Retina (tissue), 1 donor: ENCODE measurements around the gene CIDEB.

Source experiments
- DNase-seq: peaks from one replicate; pipeline ENCODE4 v3.0.0-alpha.2; 2016

Gene CIDEB

DNA sequence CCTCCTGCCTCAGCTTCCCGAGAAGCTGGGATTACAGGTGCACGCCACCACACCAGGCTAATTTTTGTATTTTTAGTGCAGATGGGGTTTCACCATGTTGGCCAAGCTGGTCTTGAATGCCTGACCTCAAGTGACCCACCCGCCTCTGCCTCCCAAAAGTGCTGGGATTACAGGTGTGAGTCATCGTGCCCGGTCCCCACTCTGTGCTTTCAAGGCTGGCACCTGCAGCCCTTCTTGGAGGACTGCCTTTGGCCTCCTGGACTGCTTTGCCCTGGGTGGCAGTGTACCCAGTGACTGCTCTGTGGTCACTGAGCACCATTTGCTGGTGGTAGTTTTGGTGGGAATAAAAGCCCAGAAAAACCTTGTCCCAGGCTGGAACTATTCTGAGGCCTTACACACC, 20.8 kb downstream of the CIDEB start:
- no peak for DNase-seq

DNA sequence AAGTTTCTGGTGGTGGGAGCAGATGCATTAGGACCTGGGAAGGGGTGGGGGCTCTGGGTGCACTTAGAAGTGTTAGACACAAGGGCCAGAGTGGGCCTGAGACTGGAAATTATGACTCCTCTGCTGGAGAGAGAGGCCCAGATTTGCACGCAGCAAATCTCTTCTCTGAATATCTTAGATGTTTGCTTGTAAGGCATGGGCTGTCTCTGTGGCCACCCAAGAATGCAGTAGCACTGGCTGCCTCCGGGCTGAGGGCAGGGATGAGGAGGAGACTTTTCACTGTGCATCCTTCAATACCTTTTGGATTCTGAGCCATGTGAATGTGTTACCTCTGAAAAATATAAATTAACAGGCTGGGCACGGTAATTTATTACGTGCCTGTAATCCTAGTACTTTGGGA, 22.4 kb downstream of the CIDEB start:
- DNase-seq = no peak

GRCh38 chr14:24284501-24285035, 23.2 kb downstream of the CIDEB start:
- no peak for DNase-seq

DNA sequence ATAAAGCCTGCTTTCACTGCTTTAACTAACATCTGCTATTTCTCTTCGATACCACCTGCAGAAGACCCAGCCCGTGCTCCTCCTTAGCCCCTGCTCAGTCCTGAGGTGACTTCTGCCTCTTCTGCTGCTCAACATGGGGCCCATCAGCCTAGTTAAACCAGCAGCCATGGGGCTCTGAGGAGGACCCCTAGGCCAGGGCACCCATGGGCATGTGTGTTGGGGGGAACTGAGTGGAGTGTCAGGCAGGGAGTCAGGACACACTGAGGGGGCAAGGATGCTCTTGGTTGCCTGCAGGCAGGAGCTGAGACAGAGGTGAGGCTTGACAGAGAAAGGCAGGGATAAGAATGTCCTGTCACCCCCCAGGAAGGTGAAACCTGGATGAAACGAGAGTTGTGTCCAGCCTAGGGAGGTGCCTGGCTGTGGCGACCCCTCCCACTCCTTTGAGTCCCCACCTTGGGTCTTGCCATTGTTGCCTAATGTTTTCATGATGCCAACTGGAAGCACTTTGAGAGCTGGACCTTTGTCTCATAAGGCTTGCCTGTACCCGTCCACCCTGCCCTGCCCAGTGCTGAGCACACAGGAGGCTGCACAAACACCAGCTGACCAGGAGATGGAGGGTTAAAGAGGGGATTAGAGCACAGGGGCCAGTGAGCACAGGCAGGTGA, 23.8 kb downstream of the CIDEB start:
- DNase-seq = no peak

GRCh38 chr14:24282736-24283135, 25.0 kb downstream of the CIDEB start:
- no peak for DNase-seq

DNA sequence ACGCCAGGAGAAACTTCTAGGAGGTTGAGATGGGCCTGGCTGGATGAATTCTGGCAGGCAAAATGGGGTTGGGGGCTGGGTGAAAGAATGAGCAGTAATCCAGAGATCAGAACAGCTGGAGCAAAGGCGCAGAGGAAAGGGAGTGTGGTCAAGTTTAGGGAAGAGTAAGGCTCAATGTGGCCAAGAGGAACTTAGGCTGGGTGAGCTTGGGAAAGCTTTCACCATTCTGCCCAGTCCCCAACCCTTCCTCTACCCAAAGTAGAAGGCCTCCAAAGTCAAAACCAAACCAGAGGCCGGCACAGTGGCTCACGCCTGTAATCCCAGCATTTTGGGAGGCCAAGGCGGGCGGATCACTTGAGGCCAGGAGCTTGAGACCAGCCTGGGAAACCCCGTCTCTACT, 26.1 kb downstream of the CIDEB start:
- no peak for DNase-seq

DNA sequence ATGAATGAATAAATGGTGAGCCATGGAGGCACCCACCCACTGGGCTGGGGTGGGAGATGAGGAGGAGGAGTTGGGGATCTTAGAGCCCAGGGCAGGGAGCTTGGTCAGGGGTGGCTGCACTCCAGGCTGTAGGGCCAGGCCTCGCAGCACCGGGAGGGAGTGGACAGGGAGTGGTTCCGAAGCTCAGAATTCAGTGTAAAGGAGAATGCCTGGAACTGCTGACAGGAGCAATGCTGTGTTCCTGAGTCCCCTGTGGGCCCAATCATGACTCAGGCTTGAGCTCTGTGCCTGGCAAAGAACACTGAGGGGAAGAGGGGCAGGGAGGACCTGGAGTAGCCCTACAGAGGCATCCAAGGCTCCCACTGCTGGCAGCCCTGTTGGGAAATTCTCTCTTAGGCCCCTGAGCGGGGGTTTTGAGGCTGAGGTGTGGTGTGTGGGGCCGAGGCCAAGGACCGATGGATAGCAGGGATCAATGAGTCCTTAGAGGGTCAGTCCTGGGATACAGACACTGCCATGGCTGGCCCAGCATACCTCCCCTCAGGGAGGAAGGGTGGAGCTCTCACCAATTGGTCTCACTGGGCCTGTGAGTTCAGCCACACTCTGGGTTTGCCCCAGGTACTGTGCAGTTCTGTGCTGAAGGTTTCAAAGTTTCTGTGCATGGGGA, 26.8 kb downstream of the CIDEB start:
- DNase-seq = no peak

DNA sequence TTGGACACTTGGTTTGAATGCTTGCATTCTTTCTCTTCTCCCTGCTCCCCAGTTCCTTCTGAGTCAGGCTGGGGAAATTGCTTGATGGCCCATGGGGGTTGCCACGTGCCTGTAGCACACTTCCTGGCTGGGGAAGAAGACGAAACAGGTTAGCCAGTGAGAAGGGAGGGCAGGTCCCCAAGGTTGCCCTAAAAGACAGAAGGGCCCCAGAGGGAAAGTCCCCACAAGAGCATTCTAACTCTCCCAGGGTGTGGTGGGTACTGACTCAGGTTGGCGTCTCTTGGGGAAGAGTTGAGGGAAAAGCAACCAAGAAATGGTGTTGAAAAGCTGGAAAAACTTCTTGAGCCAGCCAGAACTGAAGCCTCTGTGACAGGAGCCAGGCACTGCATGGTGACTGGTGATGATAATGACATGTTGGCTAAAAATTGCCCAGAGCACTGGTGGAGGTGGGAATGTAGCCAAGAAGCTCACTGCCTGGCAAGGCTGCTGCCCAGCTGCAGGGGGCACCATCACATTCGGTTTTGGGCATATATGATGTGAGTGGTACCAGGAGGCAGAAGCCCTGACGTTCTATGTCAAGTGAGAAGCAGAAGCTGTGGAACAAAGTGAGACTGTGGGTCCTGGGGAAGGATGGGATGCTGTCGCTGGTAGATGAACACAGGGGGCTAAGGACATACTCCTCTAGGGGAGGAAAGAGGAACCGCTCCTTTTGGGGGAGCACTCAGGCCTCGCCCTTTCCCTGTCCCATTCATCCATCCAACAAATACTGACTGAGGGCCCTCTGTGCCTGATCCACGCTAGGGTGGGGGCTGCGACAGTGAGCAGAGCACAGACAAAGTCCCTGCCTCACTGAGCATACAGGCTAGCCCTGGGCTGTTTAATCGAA, 28.2 kb downstream of the CIDEB start:
- no peak for DNase-seq

DNA sequence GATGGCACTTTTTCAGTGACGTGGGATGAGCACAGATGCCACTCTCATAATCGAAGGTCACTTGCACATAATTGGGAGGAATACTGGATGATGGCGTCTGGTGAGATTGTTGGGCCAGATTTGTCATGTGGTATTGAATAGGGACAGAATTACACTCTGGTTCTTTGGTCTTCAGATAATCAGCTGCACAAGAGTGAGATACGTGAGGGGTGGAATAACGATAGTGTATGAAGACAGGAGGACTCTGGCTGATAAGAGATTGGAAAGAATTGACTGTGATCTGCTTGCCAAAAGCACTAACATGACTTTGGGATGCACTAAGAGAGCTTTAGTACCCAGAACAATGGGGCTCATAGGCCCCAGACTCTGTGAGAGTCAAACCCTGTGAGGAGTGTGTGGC, 29.4 kb downstream of the CIDEB start:
- no peak for DNase-seq

DNA sequence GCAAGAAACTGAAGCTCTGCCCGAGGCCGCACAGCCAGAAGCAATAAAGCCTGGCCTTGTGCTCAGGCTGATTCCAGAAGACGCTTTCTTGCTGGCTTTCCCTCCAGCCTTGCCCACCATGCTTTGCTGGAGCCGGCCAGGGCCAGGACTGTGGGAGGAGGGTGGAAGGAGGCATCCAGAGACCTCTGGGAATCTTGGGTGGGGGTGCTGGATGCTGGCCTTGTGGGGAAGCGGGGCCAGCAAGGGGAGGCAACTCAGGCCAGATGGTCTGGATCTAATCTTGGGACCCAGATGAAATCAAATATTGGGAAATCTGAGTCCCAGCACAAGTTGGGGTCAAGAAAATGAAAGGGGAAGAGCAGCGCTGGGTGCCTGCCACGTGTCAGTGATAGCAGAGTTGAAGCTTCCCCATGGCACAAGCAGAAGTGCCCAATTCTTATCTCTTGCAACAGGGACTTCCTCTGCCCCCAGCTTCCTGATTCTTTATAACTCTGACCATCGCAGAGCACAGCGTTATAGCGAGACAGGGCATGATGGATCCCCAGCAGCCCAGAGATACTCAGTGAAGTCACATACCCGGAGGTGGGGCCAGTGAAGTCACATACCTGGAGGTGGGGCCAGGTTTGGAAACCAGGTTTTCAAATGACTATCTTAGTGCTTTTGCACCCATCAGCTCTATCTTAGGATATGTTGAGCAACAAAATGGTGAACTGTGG, 30.0 kb downstream of the CIDEB start:
- no peak for DNase-seq

DNA sequence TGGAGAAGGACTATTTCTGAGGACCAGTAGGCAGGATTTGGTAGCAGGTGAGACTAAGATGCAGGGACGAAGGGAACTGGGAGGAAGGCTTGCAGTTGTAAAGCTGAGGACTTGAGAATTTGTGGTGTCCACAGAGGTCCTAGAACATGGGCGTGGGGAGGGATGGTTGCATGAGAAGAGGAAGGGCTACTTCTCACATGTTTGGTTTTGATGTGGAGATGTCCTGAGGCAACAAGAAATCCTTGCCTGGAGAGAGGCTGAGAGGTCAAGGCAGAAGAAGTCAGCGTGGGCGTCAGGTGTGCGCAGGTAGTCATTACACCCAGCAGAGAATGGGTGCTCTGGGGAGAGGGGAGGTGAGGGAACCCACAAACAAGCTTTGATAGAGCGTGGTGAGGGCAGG, 30.7 kb downstream of the CIDEB start:
- no peak for DNase-seq

GRCh38 chr14:24274101-24274543, 33.7 kb downstream of the CIDEB start:
- DNase-seq = no peak

DNA sequence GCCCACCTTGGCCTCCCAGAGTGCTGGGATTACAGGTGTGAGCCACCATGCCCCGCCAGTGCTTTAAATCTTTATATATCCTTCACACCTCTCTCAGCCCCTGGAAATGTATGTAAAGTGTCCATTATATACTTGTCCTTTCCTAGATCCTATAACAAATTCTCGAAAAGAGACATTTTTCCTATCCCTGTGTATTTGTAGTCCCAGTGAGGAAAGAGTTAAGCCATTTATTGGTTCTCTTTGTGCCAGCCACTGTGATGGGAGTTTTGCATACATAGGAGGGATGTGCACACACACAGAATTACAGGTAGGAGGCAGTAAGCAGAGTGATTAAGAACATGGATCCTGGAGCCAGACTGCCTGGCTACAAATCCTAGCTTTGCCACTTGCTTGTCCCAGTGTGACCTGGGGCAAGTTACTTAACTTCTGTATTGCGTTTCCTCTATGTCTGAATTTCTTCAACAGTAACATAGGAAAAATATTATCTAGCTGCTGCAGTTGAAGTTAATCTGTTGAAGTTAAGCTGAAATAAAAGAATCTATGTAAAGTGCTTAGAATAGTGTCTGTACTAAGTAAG, 34.3 kb downstream of the CIDEB start:
- DNase-seq = no peak

- no peak for DNase-seq
Observed at GRCh38 chr14:24272467-24272866, 35.3 kb downstream of the CIDEB start.

- no peak for DNase-seq
Observed at GRCh38 chr14:24271834-24272263, 35.9 kb downstream of the CIDEB start.

DNA sequence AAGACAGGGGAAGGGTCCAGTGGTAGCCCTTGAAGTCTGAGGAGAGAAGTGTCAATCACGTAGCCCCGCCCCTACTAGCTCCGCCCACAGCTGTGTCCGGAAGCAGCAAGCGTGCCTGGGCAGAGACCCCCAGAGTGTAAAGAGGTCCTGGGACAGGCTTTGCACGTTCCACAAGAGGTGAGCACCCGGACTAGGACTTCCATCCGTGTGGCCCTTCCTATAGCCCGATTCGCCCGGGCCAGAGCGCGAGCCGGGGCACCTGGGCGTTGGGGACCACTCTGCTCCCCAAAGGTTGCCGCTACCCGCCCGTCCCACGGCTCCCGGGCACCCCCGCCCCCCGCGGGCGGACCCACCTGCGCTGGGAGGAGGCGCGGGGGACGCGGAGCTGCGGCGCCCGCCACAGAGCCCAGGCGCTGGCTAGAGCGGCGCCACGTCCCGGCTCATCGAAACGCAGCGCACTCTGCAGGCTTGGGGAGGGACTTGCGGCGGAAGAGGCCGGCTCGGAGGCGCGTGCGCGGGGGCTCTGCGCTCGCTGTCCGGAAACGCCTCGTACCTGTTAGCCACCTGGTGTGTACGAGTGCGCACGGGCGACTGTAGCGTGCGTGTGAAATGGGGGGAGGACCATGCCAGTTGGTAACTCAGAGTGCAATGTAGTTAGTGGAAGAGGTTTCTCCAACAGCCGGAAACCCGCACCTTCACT, 36.5 kb downstream of the CIDEB start, which contains the start of gene RABGGTA:
Gene RABGGTA (minus strand): TSS at position 464 of the 700 bp plus-strand sequence. CDS start 482 bp downstream, outside the sequence.
- peak; percentile 96 for DNase-seq

- no peak for DNase-seq
Observed at GRCh38 chr14:24270537-24271133, 37.1 kb downstream of the CIDEB start.

DNA sequence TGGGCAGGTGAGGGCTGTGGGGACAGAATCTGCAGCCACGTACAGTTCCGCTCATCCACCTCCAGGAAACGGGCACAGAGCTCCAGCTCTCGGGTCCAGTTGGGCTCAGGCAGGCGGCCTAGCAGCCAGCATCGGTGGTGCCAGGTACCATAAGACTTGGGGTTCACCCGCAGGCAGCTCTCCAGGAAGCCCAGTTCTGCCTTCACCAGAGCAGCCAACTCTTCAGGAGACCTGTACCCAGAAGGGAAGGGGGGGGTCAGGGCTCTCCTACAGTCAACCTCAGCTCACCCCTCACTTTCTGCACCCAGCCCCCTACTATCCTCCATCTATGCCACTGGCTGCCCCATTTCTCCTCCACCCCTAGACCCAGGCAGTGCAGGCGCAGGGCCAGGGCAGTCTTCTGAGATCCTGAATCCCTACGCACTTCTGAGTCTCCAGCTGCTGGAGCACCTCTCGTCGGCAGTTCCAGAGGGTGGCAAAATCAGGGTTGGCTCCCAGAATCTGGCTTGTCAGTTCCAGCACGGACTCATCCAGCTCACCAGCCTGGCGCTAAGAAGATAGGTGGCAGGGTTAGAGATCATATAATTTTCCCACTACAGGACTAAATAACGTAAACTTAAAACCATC, 37.8 kb downstream of the CIDEB start:
- no peak for DNase-seq

GRCh38 chr14:24269368-24269767, 38.4 kb downstream of the CIDEB start:
- DNase-seq = no peak

- DNase-seq = no peak
Observed at GRCh38 chr14:24268225-24268624, 39.6 kb downstream of the CIDEB start.

GRCh38 chr14:24267516-24267915, 40.3 kb downstream of the CIDEB start:
- DNase-seq = no peak
